DND-41 (cell line): ENCODE data around the gene TENT4B.

ENCODE experiments used
- ATAC-seq: fragments of 200-7000 bp; cut with Tn5 transposase; 3 replicates; pipeline ENCODE4 v1.9.1; 2021; ENCODE audit warnings: low read depth; ENCODE audit not compliant: insufficient read depth
- DNase-seq: peaks from one replicate; pipeline ENCODE4 v3.0.0-alpha.2; 2020
- H2AFZ ChIP-seq: 2 replicates; pipeline ENCODE4 v1.6.0; 2012; ENCODE audit warnings: low read depth, low read length
- H3K27ac ChIP-seq: 2 replicates; pipeline ENCODE4 v1.5.1; 2012; ENCODE audit warnings: low read length, inconsistent platforms
- H3K27me3 ChIP-seq: fragments of 200-600 bp; sonication (generic); 2 replicates; pipeline ENCODE4 v1.6.0; 2012; ENCODE audit warnings: low read length, mild to moderate bottlenecking, inconsistent platforms; ENCODE audit not compliant: insufficient read depth, poor library complexity
- H3K36me3 ChIP-seq: 2 replicates; pipeline ENCODE4 v1.5.1; 2012; ENCODE audit warnings: low read length, inconsistent platforms; ENCODE audit not compliant: insufficient read depth
- H3K4me1 ChIP-seq: 2 replicates; pipeline ENCODE4 v1.5.1; 2012; ENCODE audit warnings: mild to moderate bottlenecking, low read length; ENCODE audit not compliant: insufficient read depth
- H3K4me2 ChIP-seq: 2 replicates; pipeline ENCODE4 v1.6.0; 2012; ENCODE audit warnings: mild to moderate bottlenecking, moderate library complexity, low read length, inconsistent platforms; ENCODE audit not compliant: insufficient read depth
- H3K4me3 ChIP-seq, 2 experiments: fragments of 200-600 bp in 1 of 2; shearing (Covaris generic) in 1 of 2; 2 replicates each; pipeline ENCODE4 v1.5.1; 2012 to 2016; ENCODE audit warnings: inconsistent platforms in 2 of 2, low read length in 2 of 2, mild to moderate bottlenecking in 2 of 2, low read depth in 1 of 2, moderate library complexity in 1 of 2
- H3K79me2 ChIP-seq: 2 replicates; pipeline ENCODE4 v1.6.0; 2012; ENCODE audit warnings: low read length, inconsistent platforms; ENCODE audit not compliant: insufficient read depth
- H3K9ac ChIP-seq: 2 replicates; pipeline ENCODE4 v1.6.0; 2012; ENCODE audit warnings: low read depth, mild to moderate bottlenecking, inconsistent platforms, low read length, moderate library complexity
- H3K9me3 ChIP-seq: 2 replicates; pipeline ENCODE4 v1.5.1; 2012; ENCODE audit warnings: low read length, moderate library complexity, mild to moderate bottlenecking, inconsistent platforms; ENCODE audit not compliant: insufficient read depth, severe bottlenecking
- H4K20me1 ChIP-seq: 2 replicates; pipeline ENCODE4 v1.6.0; 2012; ENCODE audit warnings: low read length; ENCODE audit not compliant: insufficient read depth
- CTCF ChIP-seq: IDR thresholded peaks from 2 replicates; pipeline ENCODE4 v1.5.1; 2012; ENCODE audit warnings: borderline replicate concordance, low read length, moderate library complexity, mild to moderate bottlenecking; ENCODE audit not compliant: poor library complexity, severe bottlenecking; ENCODE audit errors: extremely low read depth
- EZH2 ChIP-seq: IDR thresholded peaks from 3 replicates; pipeline ENCODE4 v1.6.1; 2012; ENCODE audit warnings: borderline replicate concordance, low read depth, mild to moderate bottlenecking, moderate library complexity, low read length, inconsistent platforms; ENCODE audit not compliant: severe bottlenecking

TENT4B gene

GRCh38 chr16:50248845-50249244, 95.7 kb downstream of the TENT4B start:
- H3K9ac ChIP-seq: no peak overlapping the region
- no peaks in the 10 kb centered on the region for H3K9me3 ChIP-seq
- H2AFZ ChIP-seq: no peak overlapping the region
- peaks cover 21% of the 10 kb centered on the region for H3K27me3 ChIP-seq
- DNase-seq (no peak), ATAC-seq (no peak)
- H3K4me2 ChIP-seq: no peak overlapping the region
- H3K27ac ChIP-seq: no peak overlapping the region
- H3K4me3 ChIP-seq: no peak overlapping the region
- H3K4me1 ChIP-seq: peaks cover 10% of the 10 kb centered on the region
- TF ChIP-seq EZH2 (no peak), CTCF (no peak)
- H4K20me1 ChIP-seq: peaks cover 3% of the 10 kb centered on the region; the same call in 1 of the 2 replicates
- no peaks in the 10 kb centered on the region for H3K36me3 ChIP-seq
- no peaks in the 10 kb centered on the region for H3K79me2 ChIP-seq

- Histone ChIP-seq H3K27me3 (peaks cover 10% of the 10 kb centered on the region), H3K27ac (no peak overlapping the region), H3K36me3 (no peaks in the 10 kb centered on the region), H2AFZ (no peak overlapping the region), H3K4me2 (no peak overlapping the region), H3K79me2 (no peaks in the 10 kb centered on the region), H4K20me1 (peaks cover 3% of the 10 kb centered on the region; the same call in 1 of the 2 replicates), H3K9ac (no peak overlapping the region), H3K4me1 (no peaks in the 10 kb centered on the region), H3K9me3 (no peaks in the 10 kb centered on the region), H3K4me3 (no peak overlapping the region)
- ATAC-seq: peak; percentile 39; the same call in 2 of the 3 replicates
- no peak for DNase-seq
- TF ChIP-seq CTCF: no peak
- TF ChIP-seq EZH2: no peak
Measured at GRCh38 chr16:50251375-50252081, 98.4 kb downstream of the TENT4B start.

GRCh38 chr16:50252082-50252611, 99.0 kb downstream of the TENT4B start:
- H3K9me3 ChIP-seq: no peaks in the 10 kb centered on the region
- H3K27ac ChIP-seq: no peak overlapping the region
- ATAC-seq (no peak), DNase-seq (no peak)
- no peak overlapping the region for H3K4me2 ChIP-seq
- H4K20me1 ChIP-seq: peaks cover 3% of the 10 kb centered on the region; the same call in 1 of the 2 replicates
- TF ChIP-seq EZH2 (no peak), CTCF (no peak)
- peaks cover 6% of the 10 kb centered on the region for H3K27me3 ChIP-seq
- no peak overlapping the region for H2AFZ ChIP-seq
- no peak overlapping the region for H3K9ac ChIP-seq
- H3K4me1 ChIP-seq: no peaks in the 10 kb centered on the region
- H3K36me3 ChIP-seq: no peaks in the 10 kb centered on the region
- H3K4me3 ChIP-seq: no peak overlapping the region
- no peaks in the 10 kb centered on the region for H3K79me2 ChIP-seq
